ENCODE measurements around the gene TPX2. TPM values are rescaled to one million over a fixed set of nuclear protein-coding genes. Genes with fewer than 3 reads are reported as not detected.
"Not testable (repeated sequence)": the region's sequence is repeated elsewhere in the genome, so short reads cannot be mapped to it uniquely, and the experiment has no call there.

Gene TPX2
- total RNA-seq, 1 donor from 2014 or later, result 1.2 TPM

- intact Hi-C loops (cut with DNase I), result loop anchor here (1.0 to 10.0 kb wide), 5 partner anchors 24 to 832 kb away; partner anchors contain the start of gene PDRG1
- ATAC-seq, result peak; percentile 87
Observed at GRCh38 chr20:31822421-31823330, 83.6 kb downstream of the TPX2 start.

GRCh38 chr20:31823360-31824124 is 84.5 kb downstream of the TPX2 start:
- DNase-seq (ENCODE audit: missing footprints) (no peak), ATAC-seq (no peak)
- intact Hi-C loops (cut with DNase I), result loop anchor here (1.0 to 10.0 kb wide), 5 partner anchors 23 to 831 kb away; partner anchors contain the start of gene PDRG1

More at GRCh38 chr20:31822421-31823330, 83.6 kb downstream of the TPX2 start:
- DNase-seq (ENCODE audit: missing footprints), result peak; percentile 92

- intact Hi-C loops (cut with DNase I), result loop anchor here (10.0 kb wide), 1 partner anchor 831 kb away; no protein-coding TSS in a partner anchor
- ATAC-seq (no peak), DNase-seq (ENCODE audit: missing footprints) (no peak)
Observed at GRCh38 chr20:31824125-31824485, 85.0 kb downstream of the TPX2 start.

GRCh38 chr20:31824554-31825313 is 85.6 kb downstream of the TPX2 start:
- DNase-seq (ENCODE audit: missing footprints), result no peak
- no peak for ATAC-seq
- intact Hi-C loops (cut with DNase I), result loop anchor here (10.0 kb wide), 1 partner anchor 830 kb away; no protein-coding TSS in a partner anchor

GRCh38 chr20:31826074-31826473 is 87.0 kb downstream of the TPX2 start:
- DNase-seq (ENCODE audit: missing footprints), result no peak
- intact Hi-C loops (cut with DNase I), result loop anchor here (10.0 kb wide), 1 partner anchor 829 kb away; no protein-coding TSS in a partner anchor

GRCh38 chr20:31827059-31827458 is 88.0 kb downstream of the TPX2 start:
- intact Hi-C loops (cut with DNase I), result loop anchor here (10.0 kb wide), 1 partner anchor 828 kb away; no protein-coding TSS in a partner anchor
- ATAC-seq (no peak), DNase-seq (ENCODE audit: missing footprints) (no peak)

More at GRCh38 chr20:31826074-31826473, 87.0 kb downstream of the TPX2 start:
- no peak for ATAC-seq

GRCh38 chr20:31828016-31828415 is 88.9 kb downstream of the TPX2 start:
- intact Hi-C loops (cut with DNase I), result loop anchor here (10.0 kb wide), 1 partner anchor 827 kb away; no protein-coding TSS in a partner anchor
- ATAC-seq; DNase-seq (ENCODE audit: missing footprints): not testable (repeated sequence)

GRCh38 chr20:31829731-31830130 is 90.6 kb downstream of the TPX2 start:
- DNase-seq (ENCODE audit: missing footprints) (no peak), ATAC-seq (no peak)
- intact Hi-C loops (cut with DNase I), result loop anchor here (10.0 kb wide), 1 partner anchor 825 kb away; no protein-coding TSS in a partner anchor

- no peak for ATAC-seq
- intact Hi-C loops (cut with DNase I), result no loop called here
Observed at GRCh38 chr20:31830406-31830981, 91.4 kb downstream of the TPX2 start.

GRCh38 chr20:31831211-31831610 is 92.1 kb downstream of the TPX2 start:
- DNase-seq (ENCODE audit: missing footprints) (no peak), ATAC-seq (no peak)
- intact Hi-C loops (cut with DNase I), result no loop called here

More at GRCh38 chr20:31830406-31830981, 91.4 kb downstream of the TPX2 start:
- no peak for DNase-seq (ENCODE audit: missing footprints)

- ATAC-seq, result no peak
- intact Hi-C loops (cut with DNase I), result no loop called here
- no peak for DNase-seq (ENCODE audit: missing footprints)
Observed at GRCh38 chr20:31831771-31832306, 92.7 kb downstream of the TPX2 start.

- intact Hi-C loops (cut with DNase I), result no loop called here
- DNase-seq (ENCODE audit: missing footprints) (no peak), ATAC-seq (no peak)
Observed at GRCh38 chr20:31833130-31833930, 94.2 kb downstream of the TPX2 start.

- no peak for DNase-seq (ENCODE audit: missing footprints)
- intact Hi-C loops (cut with DNase I), result no loop called here
- no peak for ATAC-seq
Observed at GRCh38 chr20:31833931-31834521, 94.9 kb downstream of the TPX2 start.

- intact Hi-C loops (cut with DNase I), result no loop called here
- ATAC-seq (no peak), DNase-seq (ENCODE audit: missing footprints) (no peak)
Observed at GRCh38 chr20:31835554-31835953, 96.5 kb downstream of the TPX2 start.

GRCh38 chr20:31835977-31836852 is 97.1 kb downstream of the TPX2 start:
- ATAC-seq, result peak; percentile 75
- intact Hi-C loops (cut with DNase I), result no loop called here
- peak; percentile 85 for DNase-seq (ENCODE audit: missing footprints)
